SK-N-SH (cell line): ENCODE results near the gene ARAP2. TPM values are rescaled to one million over a fixed set of nuclear protein-coding genes. Genes with fewer than 3 reads are reported as not detected.

Source experiments
- CTCF ChIA-PET: fragments of 300-600, 350-600 bp; formaldehyde crosslinking; extraction: SDS; loops from one replicate; lab custom pipeline; 2021; lab: Yijun Ruan, JAX
- POLR2A ChIA-PET: fragments of 350-600 bp; sonication (Branson Sonifier 250); formaldehyde crosslinking; extraction: SDS; loops from one replicate; lab custom pipeline; 2020; ENCODE audit warnings: antibody characterized with exemption, inconsistent platforms; lab: Yijun Ruan, JAX
- DNase-seq: peaks from one replicate; pipeline ENCODE4 v3.0.0; 2012
- H2AFZ ChIP-seq: fragments of 200-600 bp; sonication (generic); 2 replicates; pipeline ENCODE4 v1.8.1; 2016; ENCODE audit warnings: antibody characterized with exemption, mild to moderate bottlenecking, low read depth
- H3F3A ChIP-seq: fragments of 200-600 bp; sonication (generic); replicated peaks from 2 replicates; pipeline ENCODE3; 2016; ENCODE audit warnings: antibody characterized with exemption, mild to moderate bottlenecking; ENCODE audit not compliant: insufficient read depth
- H3K27ac ChIP-seq, 2 experiments: fragments of 200-500 bp in 1 of 2; fragments of 200-600 bp in 1 of 2; sonication (Bioruptor generic) in 1 of 2; sonication (generic), shearing (Covaris generic) in 1 of 2; 2 replicates each; pipeline versions ENCODE4 v1.5.1 to v1.6.1; 2014 to 2016; ENCODE audit warnings: low read depth in 2 of 2, inconsistent platforms in 1 of 2, low read length in 1 of 2, mild to moderate bottlenecking in 1 of 2, mixed read lengths in 1 of 2
- H3K27me3 ChIP-seq: fragments of 200-600 bp; sonication (generic), shearing (Covaris generic); 2 replicates; pipeline ENCODE4 v1.6.1; 2016; ENCODE audit warnings: mixed run types; ENCODE audit not compliant: insufficient read depth
- H3K36me3 ChIP-seq, 2 experiments: fragments of 200-500 bp in 1 of 2; fragments of 200-600 bp in 1 of 2; sonication (Bioruptor generic) in 1 of 2; sonication (generic) in 1 of 2; replicated peaks in 1 of 2; 2 replicates each; pipeline versions ENCODE3 to v1.5.1; 2014 to 2016; ENCODE audit warnings: low read length in 1 of 2, mild to moderate bottlenecking in 1 of 2; ENCODE audit not compliant: insufficient read depth in 2 of 2, control insufficient read depth in 1 of 2
- H3K4me1 ChIP-seq, 2 experiments: fragments of 200-500 bp in 1 of 2; fragments of 200-600 bp in 1 of 2; sonication (Bioruptor generic) in 1 of 2; sonication (generic), shearing (Covaris generic) in 1 of 2; 2 replicates each; pipeline versions ENCODE4 v1.5.1 to v1.6.1; 2014 to 2016; ENCODE audit warnings: low read depth in 1 of 2, low read length in 1 of 2, mixed run types in 1 of 2; ENCODE audit not compliant: insufficient read depth in 2 of 2, control insufficient read depth in 1 of 2
- H3K4me2 ChIP-seq: fragments of 200-600 bp; sonication (generic), shearing (Covaris generic); 2 replicates; pipeline ENCODE4 v1.6.1; 2017; ENCODE audit warnings: mixed run types
- H3K4me3 ChIP-seq, 2 experiments: fragments of 200-500 bp in 1 of 2; fragments of 200-600 bp in 1 of 2; sonication (Bioruptor generic) in 1 of 2; sonication (generic), shearing (Covaris generic) in 1 of 2; 2 replicates each; pipeline versions ENCODE4 v1.5.1 to v1.8.1; 2014 to 2016; ENCODE audit warnings: low read depth in 2 of 2, inconsistent platforms in 1 of 2, low read length in 1 of 2, mild to moderate bottlenecking in 1 of 2, mixed read lengths in 1 of 2, moderate library complexity in 1 of 2
- H3K79me2 ChIP-seq: fragments of 200-600 bp; sonication (generic); 2 replicates; pipeline ENCODE4 v1.8.1; 2017; ENCODE audit warnings: mild to moderate bottlenecking; ENCODE audit not compliant: insufficient read depth
- H3K9ac ChIP-seq: fragments of 200-600 bp; sonication (generic); 2 replicates; pipeline ENCODE4 v1.6.1; 2017; ENCODE audit warnings: mixed run types
- H3K9me2 ChIP-seq: fragments of 200-600 bp; sonication (generic); 2 replicates; pipeline ENCODE4 v1.6.1; 2017; ENCODE audit warnings: mixed run types
- H3K9me3 ChIP-seq: fragments of 200-600 bp; sonication (generic); 2 replicates; pipeline ENCODE4 v1.6.1; 2017; ENCODE audit warnings: mixed run types, mild to moderate bottlenecking, moderate library complexity
- H4K20me1 ChIP-seq: fragments of 200-600 bp; sonication (generic); 2 replicates; pipeline ENCODE4 v1.6.1; 2017; ENCODE audit warnings: mild to moderate bottlenecking, mixed run types; ENCODE audit not compliant: insufficient read depth
- CTCF ChIP-seq: fragments of 200-600 bp; sonication (generic); IDR thresholded peaks from 2 replicates; pipeline ENCODE4 v1.6.1; 2017; ENCODE audit warnings: antibody characterized with exemption, mild to moderate bottlenecking, moderate library complexity
- EZH2phosphoT487 ChIP-seq: fragments of 200-600 bp; sonication (generic); IDR thresholded peaks from 2 replicates; pipeline ENCODE4 v1.6.1; 2017; ENCODE audit warnings: low read depth, mixed run types, mild to moderate bottlenecking, antibody characterized with exemption, moderate library complexity, borderline replicate concordance
- FOXJ3 ChIP-seq: sonication (generic); formaldehyde crosslinking; IDR thresholded peaks from 2 replicates; pipeline ENCODE4 v1.5.1; 2020; ENCODE audit warnings: mild to moderate bottlenecking, missing genetic modification reagents
- JUND ChIP-seq: IDR thresholded peaks from 2 replicates; pipeline ENCODE4 v1.4.0; 2012
- NFIC ChIP-seq: IDR thresholded peaks from 2 replicates; pipeline ENCODE4 v1.4.0; 2012; ENCODE audit warnings: borderline replicate concordance
- POLR2AphosphoS5 ChIP-seq: IDR thresholded peaks from 2 replicates; pipeline ENCODE4 v1.6.1; 2012; ENCODE audit warnings: low read depth, low read length
- RFX5 ChIP-seq: IDR thresholded peaks from 2 replicates; pipeline ENCODE4 v1.6.1; 2012; ENCODE audit warnings: mild to moderate bottlenecking, improper control_type of control experiment, low read length
- RXRA ChIP-seq: IDR thresholded peaks from 2 replicates; pipeline ENCODE4 v1.4.0; 2012; ENCODE audit warnings: low read depth, mild to moderate bottlenecking, borderline replicate concordance
- TAF1 ChIP-seq: IDR thresholded peaks from 2 replicates; pipeline ENCODE4 v1.6.1; 2012; ENCODE audit warnings: low read depth, mild to moderate bottlenecking, low read length, moderate library complexity, borderline replicate concordance
- TCF12 ChIP-seq: IDR thresholded peaks from 2 replicates; pipeline ENCODE4 v1.4.0; 2012
- TEAD4 ChIP-seq: IDR thresholded peaks from 2 replicates; pipeline ENCODE4 v1.4.0; 2012; ENCODE audit warnings: mild to moderate bottlenecking, borderline replicate concordance; ENCODE audit not compliant: insufficient read depth
- WGBS: methylation state at CpG from one replicate; pipeline ENCODE4 v1.1.6; 2017; ENCODE audit warnings: low lambda C conversion rate; 5-methylcytosine and 5-hydroxymethylcytosine counted together
- polyA plus RNA-seq, 3 experiments: library from polyadenylated mRNA; depleted of rRNA; stranded (reverse); fragments of >200 nt; gene quantifications; 2 replicates each; pipeline ENCODE4 v1.2.3, GENCODE V29; 2012
- TF ChIP-seq, protein P1 (sequence below): fragments of 150-350 bp; IDR thresholded peaks from 2 replicates; pipeline ENCODE4 v1.6.1; 2016; ENCODE audit warnings: mild to moderate bottlenecking, low read depth, low read length
- TF ChIP-seq, protein P2 (sequence below): IDR thresholded peaks from 2 replicates; pipeline ENCODE4 v1.6.1; 2012; ENCODE audit warnings: mild to moderate bottlenecking, low read depth, low read length, moderate library complexity

Gene ARAP2
- polyA plus RNA-seq, 1 of the 3 experiments (the other 2 are of a cell fraction), result not detected

DNA sequence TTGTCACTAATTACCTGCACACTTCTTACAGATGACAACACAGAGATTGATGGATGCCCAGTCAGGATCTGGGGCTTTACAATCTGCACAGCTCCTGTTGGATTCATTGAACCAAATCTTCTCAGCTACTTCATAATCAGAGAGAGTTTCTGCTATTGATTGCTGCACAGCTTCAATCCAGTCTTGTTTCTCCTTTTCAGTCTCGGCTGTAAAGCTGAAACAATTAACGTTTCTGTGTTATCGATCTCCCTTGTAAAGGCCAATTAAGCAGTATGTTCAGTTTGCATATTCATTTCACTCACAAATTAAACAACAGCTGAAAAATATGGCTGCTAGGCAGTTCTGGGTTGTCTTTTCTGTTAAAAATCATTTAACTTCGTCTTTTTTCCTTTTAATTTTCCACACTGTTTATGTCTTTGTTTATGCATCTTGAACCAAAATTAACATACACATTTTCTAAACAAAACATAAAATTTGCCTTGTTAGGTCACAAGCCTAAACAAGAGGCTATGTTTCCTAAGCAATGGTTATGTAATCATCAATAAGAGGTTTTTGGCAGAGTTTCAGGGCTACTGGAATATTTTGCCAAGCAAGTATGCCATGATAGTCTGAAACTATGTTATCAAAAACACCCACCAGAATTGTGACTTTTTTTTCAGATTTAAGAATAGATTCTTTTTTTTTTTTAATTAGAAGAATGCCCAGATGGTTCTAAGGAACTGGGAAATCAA, 79.2 kb downstream of the ARAP2 start:
- no peak overlapping the region for H2AFZ ChIP-seq
- no peaks in the 10 kb centered on the region; the same call in 1 of the 2 replicates for H3K9me2 ChIP-seq
- H3K36me3 ChIP-seq, result no peaks in the 10 kb centered on the region
- no peaks in the 10 kb centered on the region for H4K20me1 ChIP-seq
- no peak overlapping the region for H3K27ac ChIP-seq
- no peak overlapping the region for H3K4me3 ChIP-seq
- no peaks in the 10 kb centered on the region; the same call in 1 of the 2 replicates for H3K27me3 ChIP-seq
- WGBS, result under 1% methylated on average over 4 of the region's 4 CpGs
- ChIA-PET CTCF (no interaction called here), POLR2A (no interaction called here)
- H3F3A ChIP-seq, result no peaks in the 10 kb centered on the region
- no peaks in the 10 kb centered on the region for H3K9me3 ChIP-seq
- no peak for DNase-seq
- H3K79me2 ChIP-seq, result no peaks in the 10 kb centered on the region
- H3K4me2 ChIP-seq, result no peak overlapping the region
- TF ChIP-seq TEAD4, result no peak
- TF ChIP-seq, protein P1, sequence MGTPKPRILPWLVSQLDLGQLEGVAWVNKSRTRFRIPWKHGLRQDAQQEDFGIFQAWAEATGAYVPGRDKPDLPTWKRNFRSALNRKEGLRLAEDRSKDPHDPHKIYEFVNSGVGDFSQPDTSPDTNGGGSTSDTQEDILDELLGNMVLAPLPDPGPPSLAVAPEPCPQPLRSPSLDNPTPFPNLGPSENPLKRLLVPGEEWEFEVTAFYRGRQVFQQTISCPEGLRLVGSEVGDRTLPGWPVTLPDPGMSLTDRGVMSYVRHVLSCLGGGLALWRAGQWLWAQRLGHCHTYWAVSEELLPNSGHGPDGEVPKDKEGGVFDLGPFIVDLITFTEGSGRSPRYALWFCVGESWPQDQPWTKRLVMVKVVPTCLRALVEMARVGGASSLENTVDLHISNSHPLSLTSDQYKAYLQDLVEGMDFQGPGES, result no peak
- TF ChIP-seq FOXJ3 (CRISPR knock-in tag), result no peak
- TF ChIP-seq POLR2AphosphoS5, result no peak
- TF ChIP-seq RFX5, result no peak
- no peak for TF ChIP-seq TCF12
- TF ChIP-seq EZH2phosphoT487, result no peak
- TF ChIP-seq, protein P2, sequence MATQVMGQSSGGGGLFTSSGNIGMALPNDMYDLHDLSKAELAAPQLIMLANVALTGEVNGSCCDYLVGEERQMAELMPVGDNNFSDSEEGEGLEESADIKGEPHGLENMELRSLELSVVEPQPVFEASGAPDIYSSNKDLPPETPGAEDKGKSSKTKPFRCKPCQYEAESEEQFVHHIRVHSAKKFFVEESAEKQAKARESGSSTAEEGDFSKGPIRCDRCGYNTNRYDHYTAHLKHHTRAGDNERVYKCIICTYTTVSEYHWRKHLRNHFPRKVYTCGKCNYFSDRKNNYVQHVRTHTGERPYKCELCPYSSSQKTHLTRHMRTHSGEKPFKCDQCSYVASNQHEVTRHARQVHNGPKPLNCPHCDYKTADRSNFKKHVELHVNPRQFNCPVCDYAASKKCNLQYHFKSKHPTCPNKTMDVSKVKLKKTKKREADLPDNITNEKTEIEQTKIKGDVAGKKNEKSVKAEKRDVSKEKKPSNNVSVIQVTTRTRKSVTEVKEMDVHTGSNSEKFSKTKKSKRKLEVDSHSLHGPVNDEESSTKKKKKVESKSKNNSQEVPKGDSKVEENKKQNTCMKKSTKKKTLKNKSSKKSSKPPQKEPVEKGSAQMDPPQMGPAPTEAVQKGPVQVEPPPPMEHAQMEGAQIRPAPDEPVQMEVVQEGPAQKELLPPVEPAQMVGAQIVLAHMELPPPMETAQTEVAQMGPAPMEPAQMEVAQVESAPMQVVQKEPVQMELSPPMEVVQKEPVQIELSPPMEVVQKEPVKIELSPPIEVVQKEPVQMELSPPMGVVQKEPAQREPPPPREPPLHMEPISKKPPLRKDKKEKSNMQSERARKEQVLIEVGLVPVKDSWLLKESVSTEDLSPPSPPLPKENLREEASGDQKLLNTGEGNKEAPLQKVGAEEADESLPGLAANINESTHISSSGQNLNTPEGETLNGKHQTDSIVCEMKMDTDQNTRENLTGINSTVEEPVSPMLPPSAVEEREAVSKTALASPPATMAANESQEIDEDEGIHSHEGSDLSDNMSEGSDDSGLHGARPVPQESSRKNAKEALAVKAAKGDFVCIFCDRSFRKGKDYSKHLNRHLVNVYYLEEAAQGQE, result no peak
- no peak for TF ChIP-seq CTCF
- no peak for TF ChIP-seq TAF1
- no peak for TF ChIP-seq RXRA
- TF ChIP-seq NFIC, result no peak
- no peak for TF ChIP-seq JUND
- no peak overlapping the region for H3K9ac ChIP-seq
- H3K4me1 ChIP-seq, result no peaks in the 10 kb centered on the region
